Measurements from ENCODE around the gene ARID1B. TPM values are rescaled to one million over a fixed set of nuclear protein-coding genes. Genes with fewer than 3 reads are reported as not detected.

Gene ARID1B
- total RNA-seq, 1 donor from 2014 or later: 43.4 TPM

DNA sequence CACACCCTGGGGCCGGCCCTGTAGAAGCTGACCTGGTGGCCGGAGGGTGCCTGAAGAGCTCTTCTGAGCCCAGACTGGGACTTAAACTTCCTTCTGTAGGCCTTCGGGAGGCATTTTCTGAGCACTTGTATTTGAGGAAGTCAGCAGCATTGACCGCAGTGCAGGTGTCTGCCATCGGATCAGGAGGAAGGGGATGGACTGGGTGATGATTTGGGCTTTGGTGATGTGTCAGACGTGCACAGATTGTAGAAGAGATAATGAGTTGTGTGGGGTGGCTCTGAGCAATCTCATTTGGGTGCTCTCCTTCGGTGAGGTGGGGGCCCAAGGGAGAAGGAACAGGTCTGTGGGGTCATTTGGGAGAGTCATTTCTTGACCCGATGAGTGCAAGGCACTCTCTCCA lies 150.9 kb downstream of the ARID1B start:
- H3K27me3 ChIP-seq (ENCODE audit: low read depth): no peaks in the 10 kb centered on the region
- H3K36me3 ChIP-seq: no peaks in the 10 kb centered on the region
- intact Hi-C loops (cut with micrococcal nuclease): no loop called here
- H3K27ac ChIP-seq (replicated peaks): no peak overlapping the region
- H3K4me1 ChIP-seq: peaks cover 74% of the 10 kb centered on the region
- DNase-seq: no peak
- TF ChIP-seq, protein P1, sequence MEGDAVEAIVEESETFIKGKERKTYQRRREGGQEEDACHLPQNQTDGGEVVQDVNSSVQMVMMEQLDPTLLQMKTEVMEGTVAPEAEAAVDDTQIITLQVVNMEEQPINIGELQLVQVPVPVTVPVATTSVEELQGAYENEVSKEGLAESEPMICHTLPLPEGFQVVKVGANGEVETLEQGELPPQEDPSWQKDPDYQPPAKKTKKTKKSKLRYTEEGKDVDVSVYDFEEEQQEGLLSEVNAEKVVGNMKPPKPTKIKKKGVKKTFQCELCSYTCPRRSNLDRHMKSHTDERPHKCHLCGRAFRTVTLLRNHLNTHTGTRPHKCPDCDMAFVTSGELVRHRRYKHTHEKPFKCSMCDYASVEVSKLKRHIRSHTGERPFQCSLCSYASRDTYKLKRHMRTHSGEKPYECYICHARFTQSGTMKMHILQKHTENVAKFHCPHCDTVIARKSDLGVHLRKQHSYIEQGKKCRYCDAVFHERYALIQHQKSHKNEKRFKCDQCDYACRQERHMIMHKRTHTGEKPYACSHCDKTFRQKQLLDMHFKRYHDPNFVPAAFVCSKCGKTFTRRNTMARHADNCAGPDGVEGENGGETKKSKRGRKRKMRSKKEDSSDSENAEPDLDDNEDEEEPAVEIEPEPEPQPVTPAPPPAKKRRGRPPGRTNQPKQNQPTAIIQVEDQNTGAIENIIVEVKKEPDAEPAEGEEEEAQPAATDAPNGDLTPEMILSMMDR (IDR thresholded peaks at IDR 0.05; ENCODE audit: borderline replicate concordance): no peak
- no peak overlapping the region for H3K4me3 ChIP-seq
- H3K9me3 ChIP-seq (replicated peaks): no peaks in the 10 kb centered on the region

DNA sequence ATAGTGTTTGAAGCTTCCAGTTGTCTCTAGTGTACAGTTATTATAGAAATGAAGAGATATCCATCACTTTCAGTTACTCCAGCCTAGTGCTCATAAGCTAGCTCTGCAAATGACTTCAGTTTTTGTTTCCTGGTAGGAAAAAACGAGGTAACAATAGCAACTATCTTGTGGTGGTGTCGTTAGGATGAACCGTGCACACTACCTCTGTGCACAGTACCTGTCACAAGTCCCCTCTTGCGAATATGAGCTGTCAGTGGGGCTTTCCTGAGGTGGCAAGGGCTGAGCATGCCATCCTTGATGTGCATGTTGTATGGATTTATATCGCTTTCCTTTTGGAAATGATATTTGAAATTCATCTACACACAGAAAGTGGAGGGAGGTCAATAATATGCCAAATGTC lies 151.8 kb downstream of the ARID1B start:
- TF ChIP-seq, protein P1 (IDR thresholded peaks at IDR 0.05; ENCODE audit: borderline replicate concordance): no peak
- Histone ChIP-seq H3K27ac (replicated peaks) (no peak overlapping the region), H3K4me3 (no peak overlapping the region), H3K4me1 (peaks cover 74% of the 10 kb centered on the region), H3K27me3 (ENCODE audit: low read depth) (no peaks in the 10 kb centered on the region), H3K36me3 (no peaks in the 10 kb centered on the region), H3K9me3 (replicated peaks) (no peaks in the 10 kb centered on the region)
- intact Hi-C loops (cut with micrococcal nuclease): no loop called here
- DNase-seq: no peak

GRCh38 chr6:156931283-156931682 lies 154.1 kb downstream of the ARID1B start:
- H3K4me1 ChIP-seq: peaks cover 67% of the 10 kb centered on the region
- H3K27ac ChIP-seq (replicated peaks): peak overlapping the region; percentile 73
- no peaks in the 10 kb centered on the region for H3K27me3 ChIP-seq (ENCODE audit: low read depth)
- no peak overlapping the region for H3K4me3 ChIP-seq
- H3K9me3 ChIP-seq (replicated peaks): no peaks in the 10 kb centered on the region
- H3K36me3 ChIP-seq: no peaks in the 10 kb centered on the region
- TF ChIP-seq, protein P1 (IDR thresholded peaks at IDR 0.05; ENCODE audit: borderline replicate concordance): no peak
- no peak for DNase-seq
- intact Hi-C loops (cut with micrococcal nuclease): no loop called here

GRCh38 chr6:156933201-156934068 lies 156.3 kb downstream of the ARID1B start:
- H3K4me1 ChIP-seq: peaks cover 65% of the 10 kb centered on the region
- intact Hi-C loops (cut with micrococcal nuclease): no loop called here

DNA sequence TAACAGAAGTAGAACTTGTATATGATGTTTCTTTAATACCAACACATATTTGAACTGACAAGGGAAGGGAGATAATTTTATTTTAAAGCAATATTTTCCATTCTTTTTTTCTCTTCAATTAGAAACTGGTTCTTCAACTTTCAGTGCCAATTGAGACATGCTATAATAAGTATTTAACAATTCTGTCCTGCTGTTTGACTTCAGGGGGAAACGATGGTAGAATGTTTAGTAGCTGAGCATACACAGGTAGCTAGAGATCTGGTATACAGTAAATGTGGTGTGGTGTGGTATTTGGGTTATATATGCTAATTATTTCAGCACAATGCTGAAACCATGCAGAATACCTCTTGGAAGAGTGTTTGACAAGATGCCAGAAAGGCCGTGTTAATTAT lies 156.9 kb downstream of the ARID1B start:
- intact Hi-C loops (cut with micrococcal nuclease): no loop called here
- Histone ChIP-seq H3K36me3 (no peaks in the 10 kb centered on the region), H3K4me3 (no peak overlapping the region), H3K27ac (replicated peaks) (peak overlapping the region; percentile 73), H3K9me3 (replicated peaks) (no peaks in the 10 kb centered on the region), H3K27me3 (ENCODE audit: low read depth) (no peaks in the 10 kb centered on the region), H3K4me1 (peaks cover 71% of the 10 kb centered on the region)
- TF ChIP-seq, protein P1 (IDR thresholded peaks at IDR 0.05; ENCODE audit: borderline replicate concordance): no peak
- no peak for DNase-seq

More at GRCh38 chr6:156933201-156934068, 156.3 kb downstream of the ARID1B start:
- DNase-seq: no peak
- H3K27me3 ChIP-seq (ENCODE audit: low read depth): no peaks in the 10 kb centered on the region
- H3K27ac ChIP-seq (replicated peaks): peak overlapping the region; percentile 73
- TF ChIP-seq, protein P1 (IDR thresholded peaks at IDR 0.05; ENCODE audit: borderline replicate concordance): peak; percentile 35
- H3K36me3 ChIP-seq: no peaks in the 10 kb centered on the region
- H3K4me3 ChIP-seq: no peak overlapping the region
- H3K9me3 ChIP-seq (replicated peaks): no peaks in the 10 kb centered on the region
